ENCODE measurements around the gene SEMA3A.

Gene SEMA3A

DNA sequence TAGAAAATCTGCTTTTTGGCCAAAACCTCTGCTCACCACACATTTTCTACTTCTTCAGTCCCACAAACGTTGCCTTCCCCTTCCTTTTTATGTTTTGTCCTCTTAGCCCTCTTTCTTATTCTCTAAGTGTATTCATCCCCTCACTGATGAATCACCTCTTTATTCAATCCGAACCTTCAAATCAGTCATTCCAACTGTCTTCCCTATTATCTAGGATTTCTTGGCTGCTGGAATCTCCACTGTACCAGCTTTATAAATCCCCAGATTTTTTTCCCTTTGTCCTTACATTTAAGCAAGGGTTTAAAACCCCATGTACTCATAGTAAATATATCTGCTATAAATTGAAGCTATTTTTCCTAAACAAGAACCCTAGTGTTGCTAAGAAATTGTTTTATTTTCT, 176.9 kb downstream of the SEMA3A start:
- Mint-ChIP-seq H3K27me3 (no peaks in the 10 kb centered on the region), H3K4me1 (no peaks in the 10 kb centered on the region), H3K36me3 (no peaks in the 10 kb centered on the region), H3K27ac (no peak overlapping the region), H3K4me3 (no peak overlapping the region), H3K9me3 (no peaks in the 10 kb centered on the region)

GRCh38 chr7:84013616-84014240, 180.9 kb downstream of the SEMA3A start:
- Mint-ChIP-seq H3K27me3 (no peaks in the 10 kb centered on the region), H3K9me3 (no peaks in the 10 kb centered on the region), H3K27ac (no peak overlapping the region), H3K36me3 (no peaks in the 10 kb centered on the region), H3K4me1 (no peaks in the 10 kb centered on the region), H3K4me3 (no peak overlapping the region)

- H3K27ac Mint-ChIP-seq: peak overlapping the region; percentile 25
- H3K4me1 Mint-ChIP-seq: no peaks in the 10 kb centered on the region
- no peaks in the 10 kb centered on the region for H3K9me3 Mint-ChIP-seq
- no peak overlapping the region for H3K4me3 Mint-ChIP-seq
- H3K27me3 Mint-ChIP-seq: no peaks in the 10 kb centered on the region
- H3K36me3 Mint-ChIP-seq: no peaks in the 10 kb centered on the region
Measured at GRCh38 chr7:84009782-84010181, 184.8 kb downstream of the SEMA3A start.

GRCh38 chr7:84009051-84009450, 185.5 kb downstream of the SEMA3A start:
- Mint-ChIP-seq H3K4me1 (no peaks in the 10 kb centered on the region), H3K36me3 (no peaks in the 10 kb centered on the region), H3K4me3 (no peak overlapping the region)

GRCh38 chr7:84003191-84003590, 191.4 kb downstream of the SEMA3A start:
- H3K27me3 Mint-ChIP-seq: no peaks in the 10 kb centered on the region
- H3K9me3 Mint-ChIP-seq: no peaks in the 10 kb centered on the region
- no peak overlapping the region for H3K4me3 Mint-ChIP-seq
- no peaks in the 10 kb centered on the region for H3K4me1 Mint-ChIP-seq
- H3K27ac Mint-ChIP-seq: no peak overlapping the region
- H3K36me3 Mint-ChIP-seq: no peaks in the 10 kb centered on the region

More at GRCh38 chr7:84009051-84009450, 185.5 kb downstream of the SEMA3A start:
- no peaks in the 10 kb centered on the region for H3K27me3 Mint-ChIP-seq
- H3K27ac Mint-ChIP-seq: no peak overlapping the region
- no peaks in the 10 kb centered on the region for H3K9me3 Mint-ChIP-seq

- Mint-ChIP-seq H3K4me1 (no peaks in the 10 kb centered on the region), H3K4me3 (no peak overlapping the region), H3K9me3 (no peaks in the 10 kb centered on the region), H3K36me3 (no peaks in the 10 kb centered on the region), H3K27me3 (no peaks in the 10 kb centered on the region), H3K27ac (no peak overlapping the region)
Measured at GRCh38 chr7:84002348-84002747, 192.2 kb downstream of the SEMA3A start.

DNA sequence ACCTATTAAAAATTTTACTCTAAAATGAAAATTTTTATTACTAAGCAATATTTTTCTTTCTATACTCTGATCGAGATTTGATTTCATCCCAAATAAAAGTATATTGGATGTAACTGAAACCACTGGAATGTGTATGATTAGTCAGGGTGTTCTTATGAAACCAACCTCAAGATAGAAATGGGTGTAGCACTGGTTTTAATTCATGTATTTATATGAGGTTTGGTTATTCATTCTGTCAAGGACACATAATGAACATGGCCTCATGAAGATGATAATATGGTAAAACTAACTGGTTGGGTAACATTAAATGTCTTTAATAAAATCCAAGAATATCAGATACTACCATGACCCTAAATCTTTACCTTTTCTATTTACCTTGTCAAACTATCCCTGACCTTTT, 197.7 kb downstream of the SEMA3A start:
- Mint-ChIP-seq H3K27me3 (no peaks in the 10 kb centered on the region), H3K27ac (no peak overlapping the region), H3K9me3 (no peaks in the 10 kb centered on the region), H3K4me3 (no peak overlapping the region), H3K36me3 (no peaks in the 10 kb centered on the region), H3K4me1 (no peaks in the 10 kb centered on the region)

DNA sequence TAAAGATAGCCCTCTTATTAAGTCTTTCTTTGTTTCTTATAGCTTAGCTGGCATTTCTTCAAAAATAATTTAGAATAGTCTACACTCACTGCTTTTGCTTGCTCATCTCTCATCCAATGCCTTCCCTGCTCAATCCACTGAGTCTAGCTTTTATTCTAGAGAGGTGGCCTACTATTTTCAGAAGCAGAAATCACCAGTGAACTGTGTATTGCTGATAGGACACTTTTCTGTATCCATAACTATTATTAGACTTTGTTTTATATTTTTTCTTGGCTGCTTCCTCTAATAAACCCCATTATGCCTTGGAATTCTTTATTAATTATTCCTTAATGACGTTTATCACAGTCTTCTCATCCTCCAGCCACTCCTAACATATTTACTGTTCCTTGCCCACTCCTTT, 206.8 kb downstream of the SEMA3A start:
- Mint-ChIP-seq H3K4me1 (peaks cover 4% of the 10 kb centered on the region), H3K4me3 (no peak overlapping the region)

GRCh38 chr7:83985821-83986220, 208.8 kb downstream of the SEMA3A start:
- no peaks in the 10 kb centered on the region for H3K27me3 Mint-ChIP-seq
- H3K9me3 Mint-ChIP-seq: no peaks in the 10 kb centered on the region
- H3K27ac Mint-ChIP-seq: no peak overlapping the region
- H3K4me1 Mint-ChIP-seq: peaks cover 4% of the 10 kb centered on the region
- no peak overlapping the region for H3K4me3 Mint-ChIP-seq
- H3K36me3 Mint-ChIP-seq: no peaks in the 10 kb centered on the region

More for the DNA sequence above, 206.8 kb downstream of the SEMA3A start:
- H3K36me3 Mint-ChIP-seq: no peaks in the 10 kb centered on the region
- H3K27me3 Mint-ChIP-seq: no peaks in the 10 kb centered on the region
- no peak overlapping the region for H3K27ac Mint-ChIP-seq
- no peaks in the 10 kb centered on the region for H3K9me3 Mint-ChIP-seq

GRCh38 chr7:83984591-83984990, 210.0 kb downstream of the SEMA3A start:
- no peak overlapping the region for H3K27ac Mint-ChIP-seq
- H3K36me3 Mint-ChIP-seq: no peaks in the 10 kb centered on the region
- no peak overlapping the region for H3K4me3 Mint-ChIP-seq
- H3K9me3 Mint-ChIP-seq: no peaks in the 10 kb centered on the region
- H3K27me3 Mint-ChIP-seq: no peaks in the 10 kb centered on the region
- H3K4me1 Mint-ChIP-seq: peaks cover 4% of the 10 kb centered on the region

DNA sequence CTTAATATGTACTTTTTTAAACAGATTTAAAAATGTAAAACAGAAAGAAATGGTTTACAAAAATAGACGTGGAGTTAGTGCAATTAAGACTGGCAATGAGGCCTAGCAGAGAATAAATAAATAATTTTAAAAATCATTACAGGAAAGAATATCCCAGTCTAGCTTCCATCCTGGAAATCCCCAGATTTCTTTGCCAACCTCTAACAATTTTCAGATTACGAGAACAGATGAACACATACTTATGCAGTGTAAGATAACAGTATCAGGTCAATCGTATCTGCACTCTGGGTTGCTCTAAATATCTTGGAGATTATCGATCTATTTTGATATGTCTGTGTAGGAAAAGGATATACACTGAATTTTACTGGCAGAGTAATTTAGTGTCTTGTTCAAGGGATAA, 210.5 kb downstream of the SEMA3A start:
- peaks cover 4% of the 10 kb centered on the region for H3K4me1 Mint-ChIP-seq
- H3K4me3 Mint-ChIP-seq: no peak overlapping the region
- no peak overlapping the region for H3K27ac Mint-ChIP-seq
- no peaks in the 10 kb centered on the region for H3K27me3 Mint-ChIP-seq
- no peaks in the 10 kb centered on the region for H3K36me3 Mint-ChIP-seq
- H3K9me3 Mint-ChIP-seq: no peaks in the 10 kb centered on the region

DNA sequence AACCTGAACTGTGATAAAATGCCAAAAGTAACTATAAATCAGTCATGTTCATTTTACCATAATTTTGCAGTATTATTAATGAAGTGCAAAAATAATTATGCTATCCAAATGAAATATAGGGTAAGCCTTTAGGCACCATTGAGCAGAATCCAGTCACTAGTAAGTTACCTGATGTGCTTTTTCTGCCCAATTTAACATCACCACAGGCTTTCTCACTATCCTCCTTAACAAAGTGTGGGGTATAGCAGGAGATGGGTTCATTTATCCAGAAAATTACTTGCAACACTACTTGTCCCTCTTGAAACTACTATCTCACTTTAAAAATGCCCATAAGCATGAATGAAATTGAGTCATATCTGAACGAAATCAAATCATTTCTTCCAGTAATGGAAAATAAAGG, 211.0 kb downstream of the SEMA3A start:
- Mint-ChIP-seq H3K27me3 (no peaks in the 10 kb centered on the region), H3K36me3 (no peaks in the 10 kb centered on the region), H3K27ac (no peak overlapping the region), H3K4me3 (no peak overlapping the region), H3K4me1 (peaks cover 4% of the 10 kb centered on the region), H3K9me3 (no peaks in the 10 kb centered on the region)

DNA sequence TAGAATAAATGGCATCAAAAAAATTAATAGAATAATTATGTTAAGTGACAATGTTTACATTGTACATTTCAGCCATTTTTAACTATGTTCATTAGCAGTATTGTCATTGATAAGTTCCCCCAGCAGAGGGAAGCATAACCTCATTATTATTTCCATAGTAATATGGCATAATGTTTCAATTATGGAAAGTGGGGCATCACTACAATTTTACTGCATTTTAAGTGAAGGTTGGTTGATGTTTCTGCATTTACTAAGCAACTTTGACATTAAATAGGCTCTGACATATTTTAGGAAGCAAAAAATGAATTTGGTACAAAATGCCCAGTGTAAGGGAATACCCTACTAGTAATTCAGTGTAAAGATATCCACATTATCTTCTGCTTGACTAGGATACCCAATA, 218.3 kb downstream of the SEMA3A start:
- Mint-ChIP-seq H3K9me3 (no peaks in the 10 kb centered on the region), H3K27me3 (no peaks in the 10 kb centered on the region), H3K4me1 (no peaks in the 10 kb centered on the region), H3K36me3 (no peaks in the 10 kb centered on the region), H3K27ac (no peak overlapping the region), H3K4me3 (no peak overlapping the region)

- no peaks in the 10 kb centered on the region for H3K27me3 Mint-ChIP-seq
- H3K4me3 Mint-ChIP-seq: no peak overlapping the region
- no peaks in the 10 kb centered on the region for H3K4me1 Mint-ChIP-seq
- no peaks in the 10 kb centered on the region for H3K9me3 Mint-ChIP-seq
- no peak overlapping the region for H3K27ac Mint-ChIP-seq
- H3K36me3 Mint-ChIP-seq: no peaks in the 10 kb centered on the region
Measured at GRCh38 chr7:83970081-83970480, 224.5 kb downstream of the SEMA3A start.

GRCh38 chr7:83964318-83964717, 230.3 kb downstream of the SEMA3A start:
- H3K4me3 Mint-ChIP-seq: no peak overlapping the region
- H3K4me1 Mint-ChIP-seq: no peaks in the 10 kb centered on the region
- no peaks in the 10 kb centered on the region for H3K36me3 Mint-ChIP-seq
- H3K9me3 Mint-ChIP-seq: no peaks in the 10 kb centered on the region
- no peak overlapping the region for H3K27ac Mint-ChIP-seq
- no peaks in the 10 kb centered on the region for H3K27me3 Mint-ChIP-seq

- Mint-ChIP-seq H3K27me3 (no peaks in the 10 kb centered on the region), H3K36me3 (no peaks in the 10 kb centered on the region), H3K4me1 (no peaks in the 10 kb centered on the region), H3K4me3 (no peak overlapping the region), H3K9me3 (no peaks in the 10 kb centered on the region), H3K27ac (no peak overlapping the region)
Measured at GRCh38 chr7:83957333-83957732, 237.3 kb downstream of the SEMA3A start.

DNA sequence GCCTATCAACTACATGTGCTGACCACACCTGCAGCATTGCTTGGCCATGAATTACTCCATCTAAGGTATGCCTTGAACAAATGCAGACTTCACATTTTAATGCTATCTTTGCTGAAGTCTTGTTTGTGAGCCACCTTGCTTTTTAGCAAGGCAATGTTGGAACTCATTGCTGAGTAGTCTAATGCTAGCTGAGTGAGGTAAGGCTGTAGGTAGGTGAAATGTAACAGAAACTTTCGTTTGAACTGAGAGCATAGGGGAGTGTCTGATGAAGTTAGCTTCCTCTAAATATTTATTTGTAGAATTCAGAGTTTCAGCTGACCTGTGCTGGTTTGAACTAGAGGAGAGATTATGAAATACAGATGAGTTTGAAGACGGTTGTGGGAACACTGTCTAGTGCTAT, 238.5 kb downstream of the SEMA3A start:
- Mint-ChIP-seq H3K27ac (no peak overlapping the region), H3K4me1 (no peaks in the 10 kb centered on the region), H3K9me3 (no peaks in the 10 kb centered on the region), H3K27me3 (no peaks in the 10 kb centered on the region), H3K4me3 (no peak overlapping the region), H3K36me3 (no peaks in the 10 kb centered on the region)
